Osteoblast (primary cell): ENCODE measurements around the gene CHM. TPM values are rescaled to one million over a fixed set of nuclear protein-coding genes. Genes with fewer than 3 reads are reported as not detected.

Source experiments
- DNase-seq: peaks from one replicate; pipeline ENCODE4 v3.0.0; 2011; ENCODE audit warnings: low spot score, mixed read lengths; ENCODE audit not compliant: insufficient read length; ENCODE audit errors: missing footprints
- H2AFZ ChIP-seq: 2 replicates; pipeline ENCODE4 v1.6.0; 2011; ENCODE audit warnings: mild to moderate bottlenecking, low read length
- H3K27ac ChIP-seq: 2 replicates; pipeline ENCODE4 v1.5.1; 2011; ENCODE audit warnings: mild to moderate bottlenecking, low read depth, low read length, moderate library complexity
- H3K27me3 ChIP-seq: 2 replicates; pipeline ENCODE4 v1.6.0; 2012; ENCODE audit warnings: mild to moderate bottlenecking, control low read depth, inconsistent platforms, low read length, moderate library complexity; ENCODE audit not compliant: insufficient read depth
- H3K36me3 ChIP-seq: 2 replicates; pipeline ENCODE4 v1.5.1; 2011; ENCODE audit warnings: mild to moderate bottlenecking, low read length, control low read depth, moderate library complexity; ENCODE audit not compliant: insufficient read depth
- H3K4me1 ChIP-seq: 2 replicates; pipeline ENCODE4 v1.5.1; 2011; ENCODE audit warnings: mild to moderate bottlenecking, low read length, control low read depth, moderate library complexity; ENCODE audit not compliant: insufficient read depth
- H3K4me2 ChIP-seq: 2 replicates; pipeline ENCODE4 v1.6.0; 2011; ENCODE audit warnings: mild to moderate bottlenecking, low read length; ENCODE audit not compliant: insufficient read depth
- H3K4me3 ChIP-seq: fragments of 200-600 bp; sonication (generic); 3 replicates; pipeline ENCODE4 v1.5.1; 2012; ENCODE audit warnings: mild to moderate bottlenecking, low read length, inconsistent platforms; ENCODE audit not compliant: insufficient read depth
- H3K79me2 ChIP-seq: 2 replicates; pipeline ENCODE4 v1.6.0; 2012; ENCODE audit warnings: mild to moderate bottlenecking, low read length, control low read depth, inconsistent platforms; ENCODE audit not compliant: insufficient read depth
- H3K9me3 ChIP-seq: 2 replicates; pipeline ENCODE4 v1.5.1; 2011; ENCODE audit warnings: low read depth, low read length, control low read depth
- H4K20me1 ChIP-seq: 2 replicates; pipeline ENCODE4 v1.6.0; 2012; ENCODE audit warnings: mild to moderate bottlenecking, low read length, control low read depth; ENCODE audit not compliant: insufficient read depth
- total RNA-seq: library from RNA; depleted of rRNA; stranded (reverse); fragments of >200 nt; gene quantifications from 2 replicates; pipeline ENCODE4 v1.2.3, GENCODE V29; 2012
- TF ChIP-seq, protein P1 (sequence below): IDR thresholded peaks from 2 replicates; pipeline ENCODE4 v1.5.1; 2011; ENCODE audit warnings: mild to moderate bottlenecking, low read depth, low read length, moderate library complexity; ENCODE audit errors: extremely low read depth

Gene CHM
- total RNA-seq, 1 donor, result 25.3 TPM

DNA sequence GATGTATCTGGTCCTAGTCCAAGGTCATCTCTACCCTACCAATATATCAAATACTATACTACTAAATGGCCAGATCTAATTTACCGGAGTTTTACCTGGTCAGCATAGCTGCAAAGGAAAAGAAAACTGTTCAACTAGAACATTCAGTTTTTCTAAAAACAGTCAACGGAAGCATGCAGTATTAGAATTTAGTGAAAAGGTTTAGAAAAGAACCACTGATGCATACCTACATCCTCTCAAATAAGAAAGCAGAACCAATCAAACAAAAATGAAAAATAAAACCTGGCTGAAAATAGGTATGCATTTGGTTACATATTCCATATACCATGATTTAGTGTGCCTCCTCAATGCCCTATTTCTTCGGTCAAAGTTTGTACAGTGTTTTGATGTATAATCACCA lies 140.0 kb downstream of the CHM start:
- Histone ChIP-seq H3K4me2 (no peak overlapping the region), H4K20me1 (no peaks in the 10 kb centered on the region), H3K79me2 (no peaks in the 10 kb centered on the region), H3K9me3 (no peaks in the 10 kb centered on the region), H3K27ac (no peak overlapping the region), H3K4me1 (no peaks in the 10 kb centered on the region), H2AFZ (no peak overlapping the region), H3K36me3 (no peaks in the 10 kb centered on the region), H3K4me3 (no peak overlapping the region), H3K27me3 (no peaks in the 10 kb centered on the region)
- TF ChIP-seq, protein P1, sequence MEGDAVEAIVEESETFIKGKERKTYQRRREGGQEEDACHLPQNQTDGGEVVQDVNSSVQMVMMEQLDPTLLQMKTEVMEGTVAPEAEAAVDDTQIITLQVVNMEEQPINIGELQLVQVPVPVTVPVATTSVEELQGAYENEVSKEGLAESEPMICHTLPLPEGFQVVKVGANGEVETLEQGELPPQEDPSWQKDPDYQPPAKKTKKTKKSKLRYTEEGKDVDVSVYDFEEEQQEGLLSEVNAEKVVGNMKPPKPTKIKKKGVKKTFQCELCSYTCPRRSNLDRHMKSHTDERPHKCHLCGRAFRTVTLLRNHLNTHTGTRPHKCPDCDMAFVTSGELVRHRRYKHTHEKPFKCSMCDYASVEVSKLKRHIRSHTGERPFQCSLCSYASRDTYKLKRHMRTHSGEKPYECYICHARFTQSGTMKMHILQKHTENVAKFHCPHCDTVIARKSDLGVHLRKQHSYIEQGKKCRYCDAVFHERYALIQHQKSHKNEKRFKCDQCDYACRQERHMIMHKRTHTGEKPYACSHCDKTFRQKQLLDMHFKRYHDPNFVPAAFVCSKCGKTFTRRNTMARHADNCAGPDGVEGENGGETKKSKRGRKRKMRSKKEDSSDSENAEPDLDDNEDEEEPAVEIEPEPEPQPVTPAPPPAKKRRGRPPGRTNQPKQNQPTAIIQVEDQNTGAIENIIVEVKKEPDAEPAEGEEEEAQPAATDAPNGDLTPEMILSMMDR, result no peak
- DNase-seq, result no peak

DNA sequence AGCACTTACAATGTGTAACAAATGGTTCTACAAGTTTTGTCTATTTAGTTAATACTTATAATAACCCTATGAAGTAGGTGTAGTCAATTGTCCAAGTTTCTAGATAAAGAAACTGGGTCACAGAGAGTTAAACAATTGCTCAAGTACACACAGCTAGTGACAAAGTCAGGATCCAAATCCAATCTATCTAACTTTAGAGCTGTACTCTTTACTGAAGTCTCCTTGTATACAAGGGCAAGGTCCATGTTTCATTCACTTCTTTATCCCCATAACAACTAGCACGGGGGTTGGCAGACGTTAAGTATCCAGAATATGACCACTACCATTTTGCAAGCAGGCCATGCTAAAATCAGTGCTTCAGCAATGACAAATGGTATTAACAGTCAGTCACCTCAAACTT lies 141.0 kb downstream of the CHM start:
- Histone ChIP-seq H3K4me3 (no peak overlapping the region), H3K79me2 (no peaks in the 10 kb centered on the region), H3K27me3 (no peaks in the 10 kb centered on the region), H2AFZ (no peak overlapping the region), H3K9me3 (no peaks in the 10 kb centered on the region), H3K27ac (no peak overlapping the region), H3K36me3 (no peaks in the 10 kb centered on the region), H3K4me1 (no peaks in the 10 kb centered on the region), H3K4me2 (no peak overlapping the region), H4K20me1 (no peaks in the 10 kb centered on the region)
- TF ChIP-seq, protein P1, result no peak
- DNase-seq, result no peak

DNA sequence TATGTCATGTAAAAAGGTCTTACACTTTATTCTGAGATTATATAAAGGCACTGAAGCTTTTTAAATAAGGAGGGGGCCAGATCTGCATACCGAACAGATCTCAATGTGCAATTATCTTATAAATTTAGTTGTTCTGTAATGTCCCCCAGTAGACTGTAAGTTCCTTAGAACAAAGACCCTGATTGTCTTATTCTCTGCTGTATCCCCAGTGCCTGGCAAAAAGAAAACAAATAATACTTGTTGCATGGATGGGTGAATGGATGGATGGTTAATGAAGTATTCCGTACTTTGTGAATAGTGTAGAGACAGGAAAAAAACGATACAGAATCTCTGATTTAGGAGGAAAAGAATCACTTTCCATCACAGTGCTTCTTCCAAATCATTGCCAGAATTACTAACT lies 141.5 kb downstream of the CHM start:
- H3K27ac ChIP-seq, result no peak overlapping the region
- H4K20me1 ChIP-seq, result no peaks in the 10 kb centered on the region
- no peak for DNase-seq
- no peak overlapping the region for H2AFZ ChIP-seq
- no peaks in the 10 kb centered on the region for H3K9me3 ChIP-seq
- H3K4me1 ChIP-seq, result no peaks in the 10 kb centered on the region
- no peak overlapping the region for H3K4me2 ChIP-seq
- H3K36me3 ChIP-seq, result no peaks in the 10 kb centered on the region
- no peaks in the 10 kb centered on the region for H3K79me2 ChIP-seq
- no peaks in the 10 kb centered on the region for H3K27me3 ChIP-seq
- no peak overlapping the region for H3K4me3 ChIP-seq
- TF ChIP-seq, protein P1, result no peak

DNA sequence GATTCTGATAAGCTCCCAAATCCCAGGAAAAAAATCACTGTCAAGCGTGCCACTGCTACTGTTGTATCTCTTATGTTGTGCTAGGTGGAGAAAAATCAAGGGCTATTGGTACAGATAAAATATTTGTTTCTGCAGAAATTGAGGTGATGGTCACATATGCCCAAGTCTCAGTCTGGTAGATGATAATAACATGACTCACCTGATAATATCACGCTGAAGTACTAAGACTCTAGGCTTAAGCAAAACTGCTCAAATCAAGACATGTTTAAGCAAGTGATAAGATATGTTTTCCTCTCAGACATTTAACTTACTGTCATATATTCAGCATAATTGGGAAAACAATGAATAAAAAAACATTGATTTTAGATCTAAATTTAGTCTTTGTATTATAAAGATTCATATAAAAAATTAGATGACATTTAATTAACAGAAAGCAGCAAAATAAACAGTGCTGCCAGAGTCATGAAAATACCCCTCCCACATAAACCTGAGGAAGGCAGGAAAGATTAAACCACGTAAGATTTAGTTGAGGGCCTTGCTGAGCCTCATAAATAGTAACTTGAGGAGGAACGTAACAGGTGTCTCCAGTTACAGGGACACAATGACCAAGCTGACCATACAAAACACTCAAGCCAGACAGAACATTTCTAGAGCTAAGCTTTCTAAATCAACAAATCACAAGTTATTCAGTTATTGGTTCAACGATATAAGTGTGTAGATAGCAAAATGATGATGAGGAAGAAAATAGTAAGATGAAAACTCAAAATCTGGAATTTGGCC lies 143.5 kb downstream of the CHM start:
- TF ChIP-seq, protein P1, result no peak
- DNase-seq, result no peak

More for the DNA sequence above, 143.5 kb downstream of the CHM start:
- Histone ChIP-seq H3K4me1 (no peaks in the 10 kb centered on the region), H3K79me2 (no peaks in the 10 kb centered on the region), H4K20me1 (no peaks in the 10 kb centered on the region), H2AFZ (no peak overlapping the region), H3K36me3 (no peaks in the 10 kb centered on the region), H3K4me3 (no peak overlapping the region), H3K4me2 (no peak overlapping the region), H3K27ac (no peak overlapping the region), H3K9me3 (no peaks in the 10 kb centered on the region), H3K27me3 (no peaks in the 10 kb centered on the region)
